Breast epithelium (tissue), 4 donors: ENCODE results near the gene HECTD4. TPM values are rescaled to one million over a fixed set of nuclear protein-coding genes. Genes with fewer than 3 reads are reported as not detected.

Experiments
- DNase-seq, 2 donors: peaks; one replicate each; pipeline ENCODE4 v3.0.0-alpha.2; 2019; ENCODE audit warnings: low spot score in 2 of 2
- H3K27ac ChIP-seq, 2 donors: fragments of 200-600 bp; sonication (generic) in 1 of 2; one replicate each; pipeline ENCODE4 v1.5.1; 2016 to 2019; ENCODE audit warnings: mild to moderate bottlenecking in 1 of 2
- H3K27me3 ChIP-seq, 2 donors: fragments of 200-600 bp; sonication (generic) in 1 of 2; one replicate each; pipeline versions ENCODE4 v1.5.1 to v1.6.0; 2017 to 2019; ENCODE audit warnings: control low read depth in 1 of 2, mild to moderate bottlenecking in 1 of 2
- H3K36me3 ChIP-seq: fragments of 200-600 bp; one replicate; pipeline ENCODE4 v1.5.1; 2019
- H3K4me1 ChIP-seq, 2 donors: fragments of 200-600 bp; sonication (generic); one replicate each; pipeline ENCODE4 v1.5.1; 2016 to 2019; ENCODE audit warnings: control low read depth in 1 of 2
- H3K4me3 ChIP-seq, 3 donors: fragments of 200-600 bp; sonication (generic); 1 replicate in 2 of 3; 2 replicates in 1 of 3; pipeline ENCODE4 v1.5.1; 2016 to 2019; ENCODE audit warnings: mild to moderate bottlenecking in 3 of 3, moderate library complexity in 2 of 3
- H3K9me3 ChIP-seq, 2 donors: fragments of 200-600 bp; sonication (generic) in 1 of 2; one replicate each; pipeline ENCODE4 v1.5.1; 2016 to 2019; ENCODE audit warnings: control low read depth in 1 of 2
- CTCF ChIP-seq, 3 donors: fragments of 450-650 bp; IDR thresholded peaks; one replicate each; pipeline ENCODE4 v1.5.1; 2016 to 2017; ENCODE audit warnings: antibody characterized with exemption in 3 of 3, mild to moderate bottlenecking in 3 of 3, moderate library complexity in 3 of 3
- POLR2A ChIP-seq: fragments of 450-650 bp; IDR thresholded peaks from one replicate; pipeline ENCODE4 v1.6.1; 2016; ENCODE audit warnings: antibody characterized with exemption, mild to moderate bottlenecking, moderate library complexity
- POLR2AphosphoS5 ChIP-seq, 3 donors: sonication (generic); formaldehyde crosslinking; IDR thresholded peaks; one replicate each; pipeline ENCODE4 v1.6.1; 2017; ENCODE audit warnings: antibody characterized with exemption in 3 of 3
- intact Hi-C: fragments of 100-400 bp; cut with DNase I; formaldehyde crosslinking; loops from one replicate; pipeline ENCODE4 v1.15.1; 2023; ENCODE audit warnings: low total_unique reads
- total RNA-seq, 3 donors: library from RNA; depleted of rRNA; stranded (reverse); fragments of >200 nt; gene quantifications; one replicate each; pipeline ENCODE4 v1.1.0, GENCODE V29; 2016

The HECTD4 gene
- total RNA-seq, 3 donors from 2014 or later = 37.6 to 57.4 (median 49.5) TPM

- intact Hi-C loops = no loop called here
- TF ChIP-seq POLR2AphosphoS5 (IDR thresholded peaks at IDR 0.05) (no peak), CTCF (IDR thresholded peaks at IDR 0.05) (no peak), POLR2A (no peak)
- no peak overlapping the region for H3K27ac ChIP-seq
- H3K9me3 ChIP-seq = no peaks in the 10 kb centered on the region
- H3K27me3 ChIP-seq = no peaks in the 10 kb centered on the region
- no peak for DNase-seq
- H3K4me1 ChIP-seq = no peaks in the 10 kb centered on the region
- no peaks in the 10 kb centered on the region for H3K36me3 ChIP-seq
- no peak overlapping the region for H3K4me3 ChIP-seq
These were observed 54.9 kb downstream of the HECTD4 start for GRCh38 chr12:112327209-112327938.

GRCh38 chr12:112325622-112326207 lies 56.5 kb downstream of the HECTD4 start:
- Histone ChIP-seq H3K36me3 (no peaks in the 10 kb centered on the region), H3K4me1 (no peaks in the 10 kb centered on the region), H3K4me3 (no peak overlapping the region), H3K27me3 (no peaks in the 10 kb centered on the region), H3K27ac (no peak overlapping the region), H3K9me3 (no peaks in the 10 kb centered on the region)
- no peak for TF ChIP-seq POLR2AphosphoS5 (IDR thresholded peaks at IDR 0.05)
- no peak for TF ChIP-seq CTCF (IDR thresholded peaks at IDR 0.05)
- no peak for TF ChIP-seq POLR2A
- intact Hi-C loops = no loop called here
- no peak for DNase-seq

GRCh38 chr12:112325157-112325556 lies 57.1 kb downstream of the HECTD4 start:
- H3K27me3 ChIP-seq = no peaks in the 10 kb centered on the region
- no peaks in the 10 kb centered on the region for H3K4me1 ChIP-seq
- H3K27ac ChIP-seq = no peak overlapping the region
- H3K36me3 ChIP-seq = no peaks in the 10 kb centered on the region
- H3K4me3 ChIP-seq = no peak overlapping the region
- TF ChIP-seq POLR2A (no peak), CTCF (IDR thresholded peaks at IDR 0.05) (no peak), POLR2AphosphoS5 (IDR thresholded peaks at IDR 0.05) (no peak)
- DNase-seq = no peak
- H3K9me3 ChIP-seq = no peaks in the 10 kb centered on the region
- intact Hi-C loops = no loop called here

- no peaks in the 10 kb centered on the region for H3K27me3 ChIP-seq
- no peak overlapping the region for H3K27ac ChIP-seq
- peak in 1 of 2 donors; percentile 20 for DNase-seq
These were observed 59.2 kb downstream of the HECTD4 start for GRCh38 chr12:112322882-112323547.

More at GRCh38 chr12:112322882-112323547, 59.2 kb downstream of the HECTD4 start:
- intact Hi-C loops = no loop called here
- TF ChIP-seq POLR2A (no peak), CTCF (IDR thresholded peaks at IDR 0.05) (no peak), POLR2AphosphoS5 (IDR thresholded peaks at IDR 0.05) (no peak)
- H3K9me3 ChIP-seq = no peaks in the 10 kb centered on the region
- H3K36me3 ChIP-seq = no peaks in the 10 kb centered on the region
- no peak overlapping the region for H3K4me3 ChIP-seq
- no peaks in the 10 kb centered on the region for H3K4me1 ChIP-seq
